Kidney epithelial cell (primary cell): ENCODE results near the gene PROP1. TPM values are rescaled to one million over a fixed set of nuclear protein-coding genes. Genes with fewer than 3 reads are reported as not detected.
"Not testable (repeated sequence)": the region's sequence is repeated elsewhere in the genome, so short reads cannot be mapped to it uniquely, and the experiment has no call there.

Source experiments
- DNase-seq: peaks from one replicate; pipeline ENCODE4 v3.0.0-alpha.2; 2010; ENCODE audit warnings: low read depth
- H3K27me3 ChIP-seq: 2 replicates; pipeline ENCODE4 v1.6.0; 2011; ENCODE audit warnings: low read length; ENCODE audit not compliant: control insufficient read depth, insufficient read depth
- H3K36me3 ChIP-seq: 2 replicates; pipeline ENCODE4 v1.5.1; 2011; ENCODE audit warnings: low read length; ENCODE audit not compliant: control insufficient read depth, insufficient read depth
- H3K4me3 ChIP-seq: 2 replicates; pipeline ENCODE4 v1.5.1; 2011; ENCODE audit warnings: low read depth, mild to moderate bottlenecking, control low read depth, low read length
- total RNA-seq: library from RNA; depleted of rRNA; stranded (reverse); fragments of >200 nt; gene quantifications from 2 replicates; pipeline ENCODE4 v1.2.3, GENCODE V29; 2015
- TF ChIP-seq, protein P1 (sequence below): IDR thresholded peaks from 2 replicates; pipeline ENCODE4 v1.5.1; 2011; ENCODE audit warnings: mild to moderate bottlenecking, moderate library complexity, low read length, control low read depth, inconsistent platforms; ENCODE audit not compliant: insufficient read depth, poor library complexity, severe bottlenecking

PROP1 gene
- total RNA-seq, 1 donor from 2014 or later: not detected

DNA sequence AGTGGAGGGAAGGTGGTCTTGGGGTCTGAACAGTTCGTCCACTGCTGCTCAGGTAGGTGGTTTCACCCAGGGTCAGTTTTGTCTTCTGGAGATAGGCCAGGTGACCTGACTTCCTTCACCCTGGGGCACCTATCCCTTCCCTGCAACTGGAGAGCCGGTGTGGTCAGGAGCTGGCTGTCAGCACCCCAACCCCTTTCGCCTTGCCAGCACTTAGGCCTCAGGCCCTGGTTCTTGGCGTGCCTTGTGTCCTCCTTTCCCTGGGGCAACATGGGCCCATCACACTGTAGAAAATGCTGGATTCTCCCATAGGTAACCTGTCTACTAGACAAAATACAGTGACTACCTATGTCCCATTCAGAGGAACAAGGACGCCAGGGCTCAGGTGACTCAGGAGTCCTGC, 13.1 kb downstream of the PROP1 start:
- TF ChIP-seq, protein P1, sequence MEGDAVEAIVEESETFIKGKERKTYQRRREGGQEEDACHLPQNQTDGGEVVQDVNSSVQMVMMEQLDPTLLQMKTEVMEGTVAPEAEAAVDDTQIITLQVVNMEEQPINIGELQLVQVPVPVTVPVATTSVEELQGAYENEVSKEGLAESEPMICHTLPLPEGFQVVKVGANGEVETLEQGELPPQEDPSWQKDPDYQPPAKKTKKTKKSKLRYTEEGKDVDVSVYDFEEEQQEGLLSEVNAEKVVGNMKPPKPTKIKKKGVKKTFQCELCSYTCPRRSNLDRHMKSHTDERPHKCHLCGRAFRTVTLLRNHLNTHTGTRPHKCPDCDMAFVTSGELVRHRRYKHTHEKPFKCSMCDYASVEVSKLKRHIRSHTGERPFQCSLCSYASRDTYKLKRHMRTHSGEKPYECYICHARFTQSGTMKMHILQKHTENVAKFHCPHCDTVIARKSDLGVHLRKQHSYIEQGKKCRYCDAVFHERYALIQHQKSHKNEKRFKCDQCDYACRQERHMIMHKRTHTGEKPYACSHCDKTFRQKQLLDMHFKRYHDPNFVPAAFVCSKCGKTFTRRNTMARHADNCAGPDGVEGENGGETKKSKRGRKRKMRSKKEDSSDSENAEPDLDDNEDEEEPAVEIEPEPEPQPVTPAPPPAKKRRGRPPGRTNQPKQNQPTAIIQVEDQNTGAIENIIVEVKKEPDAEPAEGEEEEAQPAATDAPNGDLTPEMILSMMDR: no peak

DNA sequence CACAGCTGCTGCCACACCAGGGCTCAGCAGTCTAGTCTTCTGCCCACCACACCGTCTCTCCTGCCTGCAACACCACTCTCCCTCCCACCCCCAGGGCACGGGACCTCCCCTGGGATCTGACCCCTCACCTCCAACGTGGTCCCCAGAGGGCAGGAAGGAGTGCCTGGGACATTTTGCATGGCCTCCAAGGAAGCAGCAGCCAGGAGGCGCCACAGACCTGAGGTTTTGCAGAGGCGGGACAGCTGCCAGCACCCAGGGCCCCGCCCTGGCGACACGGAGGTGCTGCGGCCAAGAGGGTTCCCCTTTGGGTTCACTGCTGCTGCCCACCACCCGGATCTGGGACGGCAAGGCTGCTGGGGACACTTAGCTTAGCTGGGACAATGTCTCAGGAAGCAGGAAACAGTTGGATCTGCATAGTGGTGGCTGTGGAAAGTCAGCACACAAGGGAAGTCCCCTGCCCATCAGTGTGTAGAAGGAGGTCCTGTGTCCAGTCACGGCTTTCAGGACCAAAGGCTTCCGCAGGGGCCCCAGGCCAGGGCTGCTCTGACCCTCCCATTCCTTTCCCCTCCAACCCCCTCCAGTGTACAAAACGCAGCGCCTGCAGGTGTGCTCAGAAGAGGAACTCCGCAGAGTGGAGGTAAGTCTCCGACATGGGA, 13.8 kb downstream of the PROP1 start:
- Histone ChIP-seq H3K4me3 (no peak overlapping the region), H3K36me3 (no peaks in the 10 kb centered on the region), H3K27me3 (peaks cover 47% of the 10 kb centered on the region)
- DNase-seq: no peak
- TF ChIP-seq, protein P1: peak; percentile 12

More for the DNA sequence above, 13.1 kb downstream of the PROP1 start:
- Histone ChIP-seq H3K4me3 (no peak overlapping the region), H3K27me3 (peaks cover 49% of the 10 kb centered on the region), H3K36me3 (no peaks in the 10 kb centered on the region)
- no peak for DNase-seq

DNA sequence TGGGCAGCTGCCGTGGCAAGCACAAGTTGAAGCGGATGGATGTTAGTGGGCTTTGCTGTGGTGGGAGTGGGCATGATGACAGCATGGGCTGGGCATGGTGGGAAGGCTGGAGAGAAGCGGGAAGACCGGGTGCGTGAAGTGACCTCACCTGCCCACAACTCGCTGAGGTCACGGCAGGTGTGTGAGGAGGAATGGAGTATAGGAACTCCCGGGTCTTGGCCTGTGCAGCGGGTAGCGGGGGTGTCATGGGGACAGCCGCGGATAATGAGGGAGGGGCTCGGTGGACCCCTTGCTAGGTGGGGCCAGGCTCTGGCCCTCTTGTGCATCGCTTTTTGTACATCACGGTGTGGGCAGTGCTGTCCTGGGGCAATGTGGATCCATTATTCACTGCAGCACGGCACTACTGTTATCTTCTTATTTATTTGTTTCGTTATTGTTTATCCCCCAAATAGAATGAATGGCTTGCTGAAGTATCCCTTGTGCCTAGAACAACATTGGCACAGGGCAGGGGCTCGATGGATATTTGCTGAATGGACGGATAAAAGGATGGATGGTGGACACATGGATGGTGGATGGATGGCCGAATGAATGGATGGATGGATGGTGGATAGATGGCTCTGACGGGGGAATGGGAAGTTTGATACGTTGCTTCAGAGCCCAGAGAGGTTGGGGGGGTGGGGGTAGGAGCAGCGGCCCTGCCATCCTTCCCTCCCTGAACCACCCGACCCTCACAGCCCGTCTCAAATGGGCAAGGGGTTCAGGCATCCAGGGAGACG, 14.6 kb downstream of the PROP1 start:
- peaks cover 46% of the 10 kb centered on the region for H3K27me3 ChIP-seq
- H3K36me3 ChIP-seq: no peaks in the 10 kb centered on the region
- no peak for DNase-seq
- no peak overlapping the region for H3K4me3 ChIP-seq
- TF ChIP-seq, protein P1: no peak

DNA sequence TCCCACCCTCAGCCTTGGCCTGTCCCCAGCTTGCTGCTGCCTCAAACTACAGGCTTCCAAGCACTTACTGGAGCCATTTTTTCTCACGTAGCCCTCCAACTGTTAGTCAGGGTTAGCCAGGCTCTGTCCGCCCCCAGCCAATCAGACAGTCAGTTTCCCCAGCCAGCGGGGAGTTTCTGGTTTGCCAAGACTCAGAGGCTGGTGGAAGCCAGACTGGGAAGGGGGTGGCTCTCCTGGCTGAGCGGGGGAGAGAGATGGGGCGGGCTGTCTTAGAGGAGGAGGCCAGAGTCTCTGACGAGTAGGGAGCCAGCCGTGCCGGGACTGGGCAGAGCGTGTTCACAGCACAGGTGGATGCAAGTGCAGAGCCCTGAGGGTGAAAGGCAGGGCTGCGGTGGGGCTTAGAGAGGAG, 15.3 kb downstream of the PROP1 start:
- Histone ChIP-seq H3K36me3 (no peaks in the 10 kb centered on the region), H3K4me3 (no peak overlapping the region), H3K27me3 (peaks cover 43% of the 10 kb centered on the region)
- TF ChIP-seq, protein P1: no peak
- no peak for DNase-seq

DNA sequence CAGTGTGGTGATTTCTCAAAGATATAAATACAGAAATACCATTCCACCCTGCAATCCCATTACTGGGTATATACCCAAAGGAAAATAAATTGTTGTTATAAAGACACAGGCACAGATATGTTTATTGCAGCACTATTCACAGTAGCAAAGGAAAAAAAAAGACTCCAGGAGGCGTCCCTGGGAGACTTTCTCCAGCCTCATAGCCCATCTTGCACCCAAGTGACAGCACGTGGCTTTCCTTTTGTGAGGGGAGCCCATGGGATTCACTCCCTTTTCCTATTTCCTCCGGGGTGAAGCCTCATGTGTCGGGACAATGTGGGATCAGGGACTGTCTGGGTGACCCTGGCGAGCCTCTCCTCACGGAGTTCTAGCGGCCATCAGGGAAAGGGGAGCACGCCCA, 18.4 kb downstream of the PROP1 start:
- not testable (repeated sequence) for DNase-seq, H3K4me3 ChIP-seq, H3K36me3 ChIP-seq
- H3K27me3 ChIP-seq: peaks cover 13% of the 10 kb centered on the region

DNA sequence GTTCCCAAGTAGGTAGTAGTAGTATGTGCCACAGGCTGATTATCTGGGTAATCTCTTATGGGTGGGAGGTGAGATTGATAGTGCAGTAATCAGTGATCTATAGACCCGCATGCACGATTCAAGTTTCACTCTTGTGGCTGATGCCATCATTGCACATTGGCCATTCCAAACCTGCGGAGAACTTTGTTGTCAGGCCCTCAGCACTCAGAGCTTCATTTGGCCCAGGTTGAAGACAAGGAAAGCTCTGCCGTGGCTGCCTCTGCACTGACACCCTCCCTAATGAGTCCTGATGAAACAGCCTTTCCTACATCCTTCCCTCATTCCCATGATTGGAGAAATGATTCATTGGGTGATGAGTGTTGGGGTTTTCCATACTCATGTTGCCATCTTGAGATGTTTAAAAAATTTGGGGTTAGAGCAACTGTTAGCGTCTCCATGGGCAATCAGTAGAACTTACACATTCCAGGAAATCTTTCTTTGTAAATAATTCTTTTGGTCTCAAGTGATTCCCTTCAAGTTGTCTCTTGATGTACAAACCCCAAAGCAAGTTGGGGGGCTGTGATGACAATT, 22.9 kb downstream of the PROP1 start:
- Histone ChIP-seq H3K27me3 (no peaks in the 10 kb centered on the region), H3K36me3 (no peaks in the 10 kb centered on the region), H3K4me3 (no peak overlapping the region)
- TF ChIP-seq, protein P1: no peak
- DNase-seq: no peak
